G401 (cell line): Measurements from ENCODE around the gene CHERP. TPM values are rescaled to one million over a fixed set of nuclear protein-coding genes. Genes with fewer than 3 reads are reported as not detected.

ENCODE experiments used
- DNase-seq: peaks from one replicate; pipeline ENCODE4 v3.0.0-alpha.2; 2015; ENCODE audit warnings: low spot score
- in situ Hi-C: cut with HindIII; loops from 2 replicates; pipeline ENCODE4 v1.10.0; 2016; ENCODE audit warnings: low sequenced_read_pairs, mixed read lengths
- total RNA-seq: library from RNA; depleted of rRNA; stranded (reverse); fragments of >200 nt; shearing (Covaris generic); gene quantifications from 2 replicates; pipeline ENCODE4 v1.2.3, GENCODE V29; 2014; rRNA removed

CHERP gene, protein sequence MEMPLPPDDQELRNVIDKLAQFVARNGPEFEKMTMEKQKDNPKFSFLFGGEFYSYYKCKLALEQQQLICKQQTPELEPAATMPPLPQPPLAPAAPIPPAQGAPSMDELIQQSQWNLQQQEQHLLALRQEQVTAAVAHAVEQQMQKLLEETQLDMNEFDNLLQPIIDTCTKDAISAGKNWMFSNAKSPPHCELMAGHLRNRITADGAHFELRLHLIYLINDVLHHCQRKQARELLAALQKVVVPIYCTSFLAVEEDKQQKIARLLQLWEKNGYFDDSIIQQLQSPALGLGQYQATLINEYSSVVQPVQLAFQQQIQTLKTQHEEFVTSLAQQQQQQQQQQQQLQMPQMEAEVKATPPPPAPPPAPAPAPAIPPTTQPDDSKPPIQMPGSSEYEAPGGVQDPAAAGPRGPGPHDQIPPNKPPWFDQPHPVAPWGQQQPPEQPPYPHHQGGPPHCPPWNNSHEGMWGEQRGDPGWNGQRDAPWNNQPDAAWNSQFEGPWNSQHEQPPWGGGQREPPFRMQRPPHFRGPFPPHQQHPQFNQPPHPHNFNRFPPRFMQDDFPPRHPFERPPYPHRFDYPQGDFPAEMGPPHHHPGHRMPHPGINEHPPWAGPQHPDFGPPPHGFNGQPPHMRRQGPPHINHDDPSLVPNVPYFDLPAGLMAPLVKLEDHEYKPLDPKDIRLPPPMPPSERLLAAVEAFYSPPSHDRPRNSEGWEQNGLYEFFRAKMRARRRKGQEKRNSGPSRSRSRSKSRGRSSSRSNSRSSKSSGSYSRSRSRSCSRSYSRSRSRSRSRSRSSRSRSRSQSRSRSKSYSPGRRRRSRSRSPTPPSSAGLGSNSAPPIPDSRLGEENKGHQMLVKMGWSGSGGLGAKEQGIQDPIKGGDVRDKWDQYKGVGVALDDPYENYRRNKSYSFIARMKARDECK
- total RNA-seq = 3.3 and 4.6 TPM in 2 replicates

DNA sequence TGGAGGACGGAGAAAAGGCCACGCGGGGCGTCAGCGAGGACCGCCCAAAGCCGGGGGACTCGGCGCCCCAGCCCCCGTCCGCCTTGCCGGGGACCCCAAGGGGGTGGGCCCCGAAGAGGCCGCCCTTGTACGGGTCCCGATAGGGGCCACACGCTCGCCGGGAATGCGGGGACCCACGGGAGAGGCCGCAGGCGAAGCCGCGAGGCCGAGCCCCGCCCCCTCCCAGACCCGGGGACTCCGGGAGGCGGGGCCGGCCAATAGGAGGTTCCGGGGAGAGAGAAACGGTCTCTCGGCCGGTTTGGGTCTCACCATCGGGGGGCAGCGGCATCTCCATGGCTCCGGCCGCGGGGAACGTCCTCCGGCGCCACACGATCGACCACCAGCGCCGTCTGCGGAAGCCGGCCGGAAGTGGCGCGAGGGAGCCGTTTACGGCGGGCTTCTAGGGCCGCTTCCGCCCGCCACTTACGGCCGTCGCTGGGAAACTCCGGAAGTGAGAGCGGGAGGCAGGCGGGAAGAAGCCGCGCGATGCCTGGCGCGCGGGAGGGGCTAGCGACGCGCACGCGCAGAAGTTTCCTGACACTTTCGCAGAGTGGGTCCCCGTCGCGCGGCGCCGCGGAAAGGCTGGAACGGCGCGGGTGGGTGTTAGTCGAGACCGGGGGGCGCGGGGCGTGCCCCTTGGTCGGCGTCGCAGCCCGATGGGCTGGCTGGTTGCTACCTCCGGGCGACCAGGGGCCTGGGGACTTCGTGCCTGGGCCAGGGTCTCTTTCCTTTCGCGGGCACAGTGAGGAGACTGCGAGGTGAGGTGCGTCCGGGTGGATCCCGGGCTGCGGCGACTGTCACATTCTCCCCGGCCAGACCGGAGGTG, at the start of gene CHERP:
TSS of gene CHERP (minus strand) at position 393 of the 865 bp plus-strand sequence. CDS start at position 334, 59 bp downstream.
- peak; percentile 92 for DNase-seq
- in situ Hi-C loops = no loop called here

DNA sequence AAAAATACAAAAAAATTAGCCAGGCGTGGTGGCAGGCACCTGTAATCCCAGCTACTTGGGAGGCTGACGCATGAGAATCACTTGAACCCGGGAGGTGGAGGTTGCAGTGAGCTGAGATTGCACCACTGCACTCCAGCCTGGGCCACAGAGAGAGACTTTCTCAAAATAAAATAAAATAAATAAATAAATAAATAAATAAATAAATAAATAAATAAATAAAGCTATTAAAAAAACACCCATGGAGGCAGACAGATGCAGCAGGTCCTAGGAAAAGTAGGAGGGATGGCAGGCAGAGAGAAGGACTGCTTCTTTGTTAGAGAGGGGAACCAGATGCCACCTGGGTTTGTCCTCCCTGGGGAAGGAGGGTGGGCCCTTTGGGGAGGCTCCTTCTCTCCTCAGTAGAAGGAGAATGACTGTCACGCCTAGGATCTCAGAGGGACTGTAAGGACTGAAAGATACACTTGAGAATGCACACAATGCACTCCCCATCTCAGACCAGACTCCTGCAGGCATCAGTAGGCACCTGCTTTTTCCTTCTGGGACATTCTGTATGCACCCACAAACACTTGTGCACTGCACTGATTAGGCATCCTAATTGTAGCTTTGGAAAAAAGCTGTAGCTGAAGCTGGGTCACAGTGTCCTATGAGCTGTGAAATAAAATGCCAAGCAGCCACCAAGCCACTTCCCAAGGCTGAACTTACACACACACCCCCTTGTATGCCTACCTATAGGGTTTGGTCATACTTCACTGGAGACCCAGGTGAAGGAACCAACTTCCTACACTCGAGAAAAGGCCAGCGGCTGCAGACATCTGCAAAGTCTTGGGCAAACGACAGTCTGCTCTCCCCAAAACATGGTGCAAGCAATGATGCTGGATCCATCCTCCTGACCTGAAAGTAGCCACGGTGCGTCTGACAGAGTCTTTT, 48.9 kb upstream of the CHERP start:
- DNase-seq = no peak
- in situ Hi-C loops = no loop called here

GRCh38 chr19:16589917-16590316, 47.7 kb upstream of the CHERP start:
- DNase-seq = no peak
- in situ Hi-C loops = no loop called here

GRCh38 chr19:16588824-16589577, 46.8 kb upstream of the CHERP start:
- in situ Hi-C loops = no loop called here
- DNase-seq = no peak

GRCh38 chr19:16587833-16588823, 45.9 kb upstream of the CHERP start:
- peak; percentile 70 for DNase-seq
- in situ Hi-C loops = no loop called here

GRCh38 chr19:16586991-16587832, 45.0 kb upstream of the CHERP start:
- DNase-seq = no peak
- in situ Hi-C loops = no loop called here

- DNase-seq = no peak
- in situ Hi-C loops = no loop called here
Measured at GRCh38 chr19:16586477-16586871, 44.2 kb upstream of the CHERP start.

GRCh38 chr19:16585808-16586476, 43.7 kb upstream of the CHERP start:
- in situ Hi-C loops = no loop called here
- DNase-seq = no peak

GRCh38 chr19:16585094-16585801, 43.0 kb upstream of the CHERP start:
- in situ Hi-C loops = no loop called here
- no peak for DNase-seq

DNA sequence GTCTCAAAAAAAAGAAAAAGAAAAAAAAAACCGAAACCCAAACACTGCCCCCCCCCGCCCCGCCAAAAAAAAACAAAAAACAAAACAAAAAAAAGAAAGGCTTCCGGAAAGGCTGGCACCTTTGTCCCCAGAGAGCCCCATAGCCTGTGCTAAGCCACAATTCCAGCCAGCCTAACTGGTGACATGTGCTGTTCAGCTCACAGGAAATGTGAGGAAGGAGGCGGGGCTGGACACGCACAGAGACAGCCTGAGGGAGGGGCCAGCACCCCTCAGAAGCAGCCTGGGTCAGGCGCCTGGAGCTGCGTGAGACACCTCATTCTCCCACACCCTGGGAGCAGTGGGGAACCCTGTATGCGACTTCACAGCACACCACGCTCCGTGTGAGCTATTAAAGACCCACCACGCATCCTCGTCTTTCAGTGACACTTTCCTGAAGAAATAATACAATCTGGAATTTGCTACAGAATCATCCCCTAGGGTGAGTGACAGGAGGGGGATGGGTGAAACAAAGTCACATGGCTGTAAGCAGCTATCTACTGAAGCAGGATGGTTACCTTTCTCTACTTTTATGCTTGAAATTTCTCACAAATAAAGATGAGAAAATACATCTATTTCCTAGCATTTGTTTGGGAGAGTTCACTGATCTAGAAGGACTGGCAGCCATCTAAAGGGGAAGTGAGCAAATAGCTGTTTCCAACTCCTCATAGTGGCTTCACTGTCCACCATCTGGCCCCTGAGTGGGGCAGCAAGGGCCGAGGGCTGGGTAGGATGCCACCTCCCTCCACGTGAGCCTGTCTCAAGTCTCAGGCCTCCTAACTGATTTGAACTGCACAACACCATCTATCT, 42.2 kb upstream of the CHERP start:
- in situ Hi-C loops = no loop called here
- DNase-seq = peak; percentile 72

DNA sequence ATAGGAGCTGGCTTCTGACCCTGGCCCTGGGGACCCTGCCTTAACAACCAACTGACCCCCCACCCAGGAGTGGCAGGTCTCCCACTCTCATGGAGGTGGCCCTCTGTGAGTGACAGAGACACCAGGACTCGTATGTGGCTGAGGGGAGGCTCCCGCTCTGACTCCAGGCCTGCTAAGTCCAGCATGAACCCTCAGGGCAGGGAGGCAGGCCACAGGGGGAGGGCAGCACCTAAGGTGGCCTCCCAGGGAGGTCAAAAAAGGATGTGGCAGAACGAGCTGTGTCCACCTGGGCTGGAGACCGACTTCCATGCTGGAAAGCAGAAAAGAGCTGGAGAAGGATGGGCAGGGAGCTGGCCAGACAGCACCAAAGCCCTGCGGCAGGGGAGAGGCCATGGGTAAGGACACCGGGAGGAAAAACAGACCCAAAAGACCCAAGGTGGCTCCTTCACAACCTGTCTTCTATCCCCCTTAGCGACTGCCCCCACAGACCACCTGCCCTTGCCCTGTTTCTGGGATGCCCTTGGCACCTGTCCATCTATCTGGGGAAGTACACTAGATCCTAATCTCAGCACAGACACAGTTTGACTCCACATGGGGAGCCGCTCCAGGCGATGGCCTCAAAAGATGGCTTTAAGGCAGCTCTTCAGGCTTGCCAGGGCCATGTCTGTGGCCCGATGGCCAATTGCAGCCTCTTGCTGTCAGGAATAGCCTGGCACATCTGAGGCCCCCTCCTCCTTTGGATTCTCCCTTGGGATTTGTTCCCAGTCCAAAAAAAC, 40.4 kb upstream of the CHERP start:
- DNase-seq = no peak
- in situ Hi-C loops = no loop called here

GRCh38 chr19:16581971-16582343, 39.7 kb upstream of the CHERP start:
- in situ Hi-C loops = no loop called here
- DNase-seq = no peak
